Loucy (cell line): ENCODE measurements around the gene ANKRD33B.

Experiments used
- H2AFZ ChIP-seq: fragments of 200-600 bp; sonication (generic); 2 replicates; pipeline ENCODE4 v1.6.0; 2016; ENCODE audit warnings: antibody characterized with exemption, mild to moderate bottlenecking, low read length, moderate library complexity
- H3F3A ChIP-seq: fragments of 200-600 bp; 2 replicates; pipeline ENCODE4 v1.6.0; 2016; ENCODE audit warnings: antibody characterized with exemption, low read depth, mild to moderate bottlenecking
- H3K27me3 ChIP-seq: fragments of 200-600 bp; sonication (generic); 2 replicates; pipeline ENCODE4 v1.6.1; 2014; ENCODE audit warnings: low read length, mild to moderate bottlenecking; ENCODE audit not compliant: insufficient read depth, poor library complexity, severe bottlenecking
- H3K36me3 ChIP-seq: fragments of 200-600 bp; sonication (generic); 2 replicates; pipeline ENCODE4 v1.6.1; 2016; ENCODE audit warnings: low read length; ENCODE audit not compliant: insufficient read depth
- H3K4me1 ChIP-seq: fragments of 200-600 bp; sonication (generic); 2 replicates; pipeline ENCODE4 v1.5.1; 2014; ENCODE audit warnings: low read length, mild to moderate bottlenecking; ENCODE audit not compliant: insufficient read depth, poor library complexity, severe bottlenecking
- H3K4me2 ChIP-seq: fragments of 200-600 bp; sonication (generic); 2 replicates; pipeline ENCODE4 v1.6.0; 2014; ENCODE audit warnings: antibody characterized with exemption, low read length, low read depth, mild to moderate bottlenecking; ENCODE audit not compliant: poor library complexity, severe bottlenecking
- H3K4me3 ChIP-seq: fragments of 200-600 bp; sonication (generic); 2 replicates; pipeline ENCODE4 v1.5.1; 2014; ENCODE audit warnings: low read length, mild to moderate bottlenecking, mixed read lengths; ENCODE audit not compliant: poor library complexity, severe bottlenecking
- H3K79me2 ChIP-seq: fragments of 200-600 bp; sonication (generic); 2 replicates; pipeline ENCODE4 v1.6.1; 2014; ENCODE audit warnings: low read length; ENCODE audit not compliant: insufficient read depth
- H3K9ac ChIP-seq: fragments of 200-600 bp; sonication (generic); 2 replicates; pipeline ENCODE4 v1.6.0; 2014; ENCODE audit warnings: mild to moderate bottlenecking, low read depth, low read length, moderate library complexity; ENCODE audit not compliant: poor library complexity, severe bottlenecking
- H3K9me2 ChIP-seq: fragments of 200-600 bp; sonication (generic); replicated peaks from 2 replicates; pipeline ENCODE4 v1.6.1; 2016; ENCODE audit warnings: low read depth, low read length, mixed read lengths
- H3K9me3 ChIP-seq: fragments of 200-600 bp; sonication (generic); 2 replicates; pipeline ENCODE4 v1.6.1; 2014; ENCODE audit warnings: mild to moderate bottlenecking, antibody characterized with exemption, low read length, low read depth; ENCODE audit not compliant: insufficient read depth
- H4K20me1 ChIP-seq: fragments of 200-600 bp; sonication (generic); 2 replicates; pipeline ENCODE4 v1.6.0; 2014; ENCODE audit warnings: antibody characterized with exemption, low read length, mild to moderate bottlenecking; ENCODE audit not compliant: insufficient read depth, poor library complexity, severe bottlenecking
- CTCF ChIP-seq: fragments of 200-600 bp; sonication (generic); conservative IDR thresholded peaks from 2 replicates; pipeline ENCODE4 v1.5.1; 2014; ENCODE audit warnings: mild to moderate bottlenecking, antibody characterized with exemption, low read length
- EZH2phosphoT487 ChIP-seq: fragments of 200-600 bp; IDR thresholded peaks from 2 replicates; pipeline ENCODE4 v1.6.1; 2018; ENCODE audit warnings: antibody characterized with exemption, mild to moderate bottlenecking, moderate library complexity, borderline replicate concordance

ANKRD33B gene

GRCh38 chr5:10563110-10563944, 543 bp upstream of the ANKRD33B start:
- Histone ChIP-seq H3K27me3 (no peaks in the 10 kb centered on the region), H3K9me2 (no peaks in the 10 kb centered on the region), H2AFZ (peak overlapping the region; percentile 18), H3F3A (no peaks in the 10 kb centered on the region), H3K4me3 (peak overlapping the region; percentile 73), H3K36me3 (no peaks in the 10 kb centered on the region), H3K4me2 (peak overlapping the region; percentile 73), H3K79me2 (peaks cover 7% of the 10 kb centered on the region; the same call in 1 of the 2 replicates), H3K4me1 (peaks cover 37% of the 10 kb centered on the region), H4K20me1 (no peaks in the 10 kb centered on the region), H3K9ac (peak overlapping the region; percentile 69), H3K9me3 (no peaks in the 10 kb centered on the region)
- TF ChIP-seq EZH2phosphoT487 = no peak
- TF ChIP-seq CTCF = no peak

DNA sequence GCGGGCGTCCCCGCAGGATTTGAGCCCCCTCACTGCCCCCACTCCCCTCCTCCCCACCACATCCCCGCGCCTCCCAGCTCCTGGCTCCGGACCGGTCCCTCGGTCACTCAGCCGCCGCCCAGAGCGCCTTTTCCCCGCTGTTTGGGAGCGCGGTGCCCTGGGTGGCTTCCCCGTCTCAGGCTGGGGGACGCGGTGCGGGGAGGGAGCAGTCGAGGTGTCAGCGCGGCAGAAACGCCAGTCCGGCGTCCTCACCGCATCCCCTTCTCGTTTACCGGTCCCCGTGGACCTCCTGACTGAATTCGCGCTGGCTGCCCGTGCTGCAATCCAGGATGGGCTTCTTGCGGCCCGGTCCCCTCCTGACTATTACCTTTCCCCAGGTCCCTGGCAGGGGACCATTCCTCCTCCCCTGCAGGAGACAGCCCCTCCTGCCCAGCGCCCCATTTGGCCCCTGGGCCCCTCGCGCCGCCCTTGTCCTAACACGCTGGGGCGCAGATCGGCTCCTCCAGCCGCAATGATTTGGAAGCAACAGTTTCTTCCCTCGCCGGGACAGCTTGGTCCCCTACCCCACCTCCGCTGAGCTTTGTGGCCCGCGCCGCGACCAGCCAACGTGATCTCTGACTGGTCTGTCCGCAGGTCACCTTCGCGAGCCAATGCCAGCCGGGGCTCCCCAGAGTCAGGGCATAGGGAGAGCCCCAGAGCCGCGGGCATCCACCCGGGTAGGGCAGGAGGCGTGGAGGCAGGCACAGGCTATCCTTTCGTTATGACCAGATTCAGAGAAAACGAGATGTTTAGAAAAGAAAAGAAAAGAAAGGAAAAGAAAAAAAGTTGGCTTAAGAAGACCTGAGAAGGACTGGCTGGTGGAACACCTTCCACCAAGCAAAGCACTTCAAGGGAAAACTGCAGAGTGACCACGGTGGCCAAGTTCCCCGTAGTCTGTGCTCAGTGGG, 1.2 kb downstream of the ANKRD33B start:
- peak overlapping the region; percentile 46 for H3K9ac ChIP-seq
- no peak overlapping the region for H2AFZ ChIP-seq

More for the DNA sequence above, 1.2 kb downstream of the ANKRD33B start:
- no peaks in the 10 kb centered on the region for H3K9me3 ChIP-seq
- H3K4me1 ChIP-seq = peaks cover 37% of the 10 kb centered on the region
- peak overlapping the region; percentile 73 for H3K4me3 ChIP-seq
- H3F3A ChIP-seq = no peaks in the 10 kb centered on the region
- TF ChIP-seq CTCF (no peak), EZH2phosphoT487 (no peak)
- no peaks in the 10 kb centered on the region for H3K36me3 ChIP-seq
- no peaks in the 10 kb centered on the region for H4K20me1 ChIP-seq
- H3K9me2 ChIP-seq = no peaks in the 10 kb centered on the region
- peak overlapping the region; percentile 64 for H3K4me2 ChIP-seq
- H3K27me3 ChIP-seq = no peaks in the 10 kb centered on the region
- H3K79me2 ChIP-seq = peaks cover 9% of the 10 kb centered on the region; the same call in 1 of the 2 replicates
